Fibroblast of villous mesenchyme (primary cell): ENCODE results near the gene STOM. TPM values are rescaled to one million over a fixed set of nuclear protein-coding genes. Genes with fewer than 3 reads are reported as not detected.

Experiments used
- DNase-seq: peaks from one replicate; pipeline ENCODE4 v3.0.0-alpha.2; 2010; ENCODE audit warnings: low read depth
- H3K4me3 ChIP-seq: 2 replicates; pipeline ENCODE4 v1.5.1; 2011; ENCODE audit warnings: low read depth, mild to moderate bottlenecking, low read length
- total RNA-seq: library from RNA; depleted of rRNA; stranded (reverse); fragments of >200 nt; gene quantifications from 2 replicates; pipeline ENCODE4 v1.2.3, GENCODE V29; 2012
- TF ChIP-seq, protein P1 (sequence below): IDR thresholded peaks from 2 replicates; pipeline ENCODE4 v1.5.1; 2012; ENCODE audit warnings: low read depth, mild to moderate bottlenecking, low read length; ENCODE audit not compliant: insufficient read depth

The STOM gene
- total RNA-seq, 1 donor: 168 TPM

- no peak overlapping the region for H3K4me3 ChIP-seq
- TF ChIP-seq, protein P1, sequence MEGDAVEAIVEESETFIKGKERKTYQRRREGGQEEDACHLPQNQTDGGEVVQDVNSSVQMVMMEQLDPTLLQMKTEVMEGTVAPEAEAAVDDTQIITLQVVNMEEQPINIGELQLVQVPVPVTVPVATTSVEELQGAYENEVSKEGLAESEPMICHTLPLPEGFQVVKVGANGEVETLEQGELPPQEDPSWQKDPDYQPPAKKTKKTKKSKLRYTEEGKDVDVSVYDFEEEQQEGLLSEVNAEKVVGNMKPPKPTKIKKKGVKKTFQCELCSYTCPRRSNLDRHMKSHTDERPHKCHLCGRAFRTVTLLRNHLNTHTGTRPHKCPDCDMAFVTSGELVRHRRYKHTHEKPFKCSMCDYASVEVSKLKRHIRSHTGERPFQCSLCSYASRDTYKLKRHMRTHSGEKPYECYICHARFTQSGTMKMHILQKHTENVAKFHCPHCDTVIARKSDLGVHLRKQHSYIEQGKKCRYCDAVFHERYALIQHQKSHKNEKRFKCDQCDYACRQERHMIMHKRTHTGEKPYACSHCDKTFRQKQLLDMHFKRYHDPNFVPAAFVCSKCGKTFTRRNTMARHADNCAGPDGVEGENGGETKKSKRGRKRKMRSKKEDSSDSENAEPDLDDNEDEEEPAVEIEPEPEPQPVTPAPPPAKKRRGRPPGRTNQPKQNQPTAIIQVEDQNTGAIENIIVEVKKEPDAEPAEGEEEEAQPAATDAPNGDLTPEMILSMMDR: no peak
- peak; percentile 81 for DNase-seq
Measured at GRCh38 chr9:121371495-121372061, 1.5 kb upstream of the STOM start.

- DNase-seq: no peak
- peak overlapping the region; percentile 95 for H3K4me3 ChIP-seq
- TF ChIP-seq, protein P1: no peak
Measured at GRCh38 chr9:121368745-121369144, 1.3 kb downstream of the STOM start.

DNA sequence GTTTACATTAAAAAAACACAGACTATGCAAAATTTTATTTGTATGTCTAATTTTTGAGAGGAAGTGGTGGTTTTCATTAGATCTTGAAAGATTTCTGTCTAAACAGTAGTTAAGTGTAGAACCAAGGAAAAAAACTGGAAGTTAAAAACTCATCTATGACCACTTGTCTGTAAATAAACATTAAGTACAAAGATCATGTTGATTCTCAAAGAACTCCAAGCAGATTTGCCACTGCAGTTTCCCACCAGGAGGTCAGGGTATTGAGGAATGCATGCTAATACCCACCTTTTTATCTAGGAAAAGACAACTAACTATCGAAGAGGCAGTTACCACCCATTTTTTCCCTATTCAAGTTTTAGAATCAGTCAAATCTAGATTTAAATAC lies 1.9 kb downstream of the STOM start:
- TF ChIP-seq, protein P1: no peak
- no peak for DNase-seq
- peak overlapping the region; percentile 95 for H3K4me3 ChIP-seq

GRCh38 chr9:121367306-121368137 lies 2.5 kb downstream of the STOM start:
- DNase-seq: peak; percentile 70
- H3K4me3 ChIP-seq: peak overlapping the region; percentile 95
- TF ChIP-seq, protein P1: no peak

DNA sequence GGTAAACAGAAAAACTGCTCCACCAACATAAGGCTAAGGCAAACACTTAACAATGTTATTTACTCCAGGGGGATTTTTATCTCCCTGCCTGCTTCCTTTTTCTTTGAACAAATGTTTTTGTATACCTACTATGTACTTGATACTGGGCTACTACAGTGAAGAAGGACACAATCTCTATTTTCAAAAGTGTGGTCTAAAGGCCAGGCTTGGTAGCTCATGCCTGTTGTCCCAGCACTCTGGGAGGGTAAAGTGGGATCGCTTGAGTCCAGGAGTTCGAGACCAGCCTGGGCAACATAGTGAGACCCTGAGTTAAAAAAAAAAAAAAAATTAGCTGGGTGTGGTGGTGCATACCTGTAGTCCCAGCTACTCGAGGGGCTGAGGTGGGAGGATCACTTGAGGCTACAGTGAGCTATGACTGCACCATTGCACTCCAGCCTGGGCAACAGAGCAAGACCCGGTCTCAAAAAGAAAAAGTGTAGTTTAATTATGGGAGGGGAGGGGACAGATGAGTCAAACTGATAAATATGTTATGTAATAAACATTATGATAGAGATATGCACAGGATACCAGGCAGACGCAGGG lies 3.3 kb downstream of the STOM start:
- TF ChIP-seq, protein P1: no peak
- peak overlapping the region; percentile 95 for H3K4me3 ChIP-seq
- DNase-seq: no peak

- H3K4me3 ChIP-seq: peak overlapping the region; percentile 95
- TF ChIP-seq, protein P1: no peak
- DNase-seq: no peak
Measured at GRCh38 chr9:121365564-121365963, 4.5 kb downstream of the STOM start.
